CD8-positive, alpha-beta memory T cell (primary cell): ENCODE measurements around the gene TEPSIN. TPM values are rescaled to one million over a fixed set of nuclear protein-coding genes. Genes with fewer than 3 reads are reported as not detected.
A peak's percentile ranks its signal among the peaks of the same experiment; 100 is the strongest.

Experiments
- CTCF ChIA-PET: fragments of 350-600 bp; sonication (Branson Sonifier 250); formaldehyde crosslinking; loops from one replicate; lab custom pipeline; 2021; ENCODE audit warnings: antibody characterized with exemption; lab: Charles Lee
- POLR2A ChIA-PET: fragments of 350-600 bp; sonication (Branson Sonifier 250); formaldehyde crosslinking; loops from one replicate; lab custom pipeline; 2021; ENCODE audit warnings: antibody characterized with exemption; lab: Charles Lee
- DNase-seq, 5 donors: peaks; one replicate each; pipeline versions ENCODE4 v3.0.0 to v3.0.0-alpha.2; 2020 to 2022; ENCODE audit warnings: mixed read lengths in 1 of 5
- H3K27ac ChIP-seq: one replicate; pipeline ENCODE4 v1.7.0; 2013; ENCODE audit warnings: low read depth, mild to moderate bottlenecking, low read length, moderate library complexity
- H3K27me3 ChIP-seq: 2 replicates; pipeline ENCODE4 v1.7.0; 2013; ENCODE audit warnings: low read length, mild to moderate bottlenecking; ENCODE audit not compliant: insufficient read depth, poor library complexity, severe bottlenecking
- H3K36me3 ChIP-seq: 2 replicates; pipeline ENCODE4 v1.7.0; 2013; ENCODE audit warnings: mild to moderate bottlenecking, low read length, moderate library complexity; ENCODE audit not compliant: insufficient read depth
- H3K4me1 ChIP-seq: 2 replicates; pipeline ENCODE4 v1.7.0; 2013; ENCODE audit warnings: mild to moderate bottlenecking, low read length, moderate library complexity; ENCODE audit not compliant: insufficient read depth
- H3K4me3 ChIP-seq: 2 replicates; pipeline ENCODE4 v1.7.0; 2013; ENCODE audit warnings: mild to moderate bottlenecking, low read length
- H3K9me3 ChIP-seq: 2 replicates; pipeline ENCODE4 v1.7.0; 2013; ENCODE audit warnings: mild to moderate bottlenecking, low read length
- H3K27ac Mint-ChIP-seq, 8 donors: one replicate each; pipeline ENCODE4 v1.8.0; 2020 to 2021; ENCODE audit warnings: mixed read lengths in 8 of 8, mild to moderate bottlenecking in 6 of 8, inconsistent platforms in 3 of 8, moderate library complexity in 3 of 8
- H3K27me3 Mint-ChIP-seq, 2 donors: one replicate each; pipeline ENCODE4 v1.8.0; 2020 to 2021; ENCODE audit warnings: mixed read lengths in 2 of 2, mild to moderate bottlenecking in 1 of 2, moderate library complexity in 1 of 2
- H3K36me3 Mint-ChIP-seq, 3 donors: one replicate each; pipeline ENCODE4 v1.8.0; 2020 to 2021; ENCODE audit warnings: mixed read lengths in 3 of 3, inconsistent platforms in 1 of 3, mild to moderate bottlenecking in 1 of 3
- H3K4me1 Mint-ChIP-seq, 3 donors: one replicate each; pipeline ENCODE4 v1.8.0; 2020 to 2021; ENCODE audit warnings: mixed read lengths in 3 of 3, inconsistent platforms in 1 of 3, mild to moderate bottlenecking in 1 of 3
- H3K4me3 Mint-ChIP-seq, 7 donors: one replicate each; pipeline ENCODE4 v1.8.0; 2020 to 2021; ENCODE audit warnings: mixed read lengths in 7 of 7, mild to moderate bottlenecking in 6 of 7, moderate library complexity in 4 of 7, inconsistent platforms in 2 of 7
- H3K9me3 Mint-ChIP-seq, 5 donors: one replicate each; pipeline ENCODE4 v1.8.0; 2020 to 2022; ENCODE audit warnings: mixed read lengths in 5 of 5, mild to moderate bottlenecking in 3 of 5, moderate library complexity in 2 of 5, inconsistent platforms in 1 of 5
- polyA plus RNA-seq: library from polyadenylated mRNA; unstranded; fragments of 300-500 nt; fragmentation: Illumina TruSeq; gene quantifications from one replicate; pipeline ENCODE4 v1.2.3, GENCODE V29; 2021
- total RNA-seq, 2 experiments: library from RNA; stranded (reverse); gene quantifications; one replicate each; pipeline ENCODE4 v1.2.3, GENCODE V29; 2021

Gene TEPSIN
- total and polyA plus RNA-seq, 3 experiments from 2014 or later = 6.2 to 44.2 (median 41.2) TPM

- H3K27ac Mint-ChIP-seq = no peak overlapping the region
- no peak for DNase-seq
- Histone ChIP-seq H3K27me3 (no peaks in the 10 kb centered on the region), H3K9me3 (no peaks in the 10 kb centered on the region), H3K36me3 (peaks cover 25% of the 10 kb centered on the region), H3K27ac (no peak overlapping the region), H3K4me1 (no peaks in the 10 kb centered on the region), H3K4me3 (no peak overlapping the region)
- peaks cover 0 to 4% (median 3%) of the 10 kb centered on the region in 3 donors for H3K4me1 Mint-ChIP-seq
- CTCF ChIA-PET = no interaction called here
- no peak overlapping the region for H3K4me3 Mint-ChIP-seq
- POLR2A ChIA-PET = no interaction called here
- peaks cover 0 to 86% (median 12%) of the 10 kb centered on the region in 3 donors for H3K36me3 Mint-ChIP-seq
- H3K9me3 Mint-ChIP-seq = no peaks in the 10 kb centered on the region
- no peaks in the 10 kb centered on the region for H3K27me3 Mint-ChIP-seq
Observed at GRCh38 chr17:81276781-81277180, 37.9 kb upstream of the TEPSIN start.

- no peak overlapping the region for H3K27ac Mint-ChIP-seq
- no peak overlapping the region for H3K4me3 Mint-ChIP-seq
- no peak for DNase-seq
- peaks cover 23% of the 10 kb centered on the region for H3K36me3 ChIP-seq
- no peaks in the 10 kb centered on the region for H3K27me3 ChIP-seq
- ChIA-PET POLR2A (no interaction called here), CTCF (no interaction called here)
- peaks cover 0 to 88% (median 11%) of the 10 kb centered on the region in 3 donors for H3K36me3 Mint-ChIP-seq
- H3K9me3 ChIP-seq = no peaks in the 10 kb centered on the region
- no peaks in the 10 kb centered on the region for H3K27me3 Mint-ChIP-seq
- no peaks in the 10 kb centered on the region for H3K9me3 Mint-ChIP-seq
- no peak overlapping the region for H3K4me3 ChIP-seq
- no peak overlapping the region for H3K27ac ChIP-seq
- H3K4me1 ChIP-seq = no peaks in the 10 kb centered on the region
- peaks cover 0 to 4% (median 0%) of the 10 kb centered on the region in 3 donors for H3K4me1 Mint-ChIP-seq
Observed at GRCh38 chr17:81274471-81274855, 35.6 kb upstream of the TEPSIN start.

GRCh38 chr17:81273698-81274470 is 35.0 kb upstream of the TEPSIN start:
- no peaks in the 10 kb centered on the region for H3K9me3 Mint-ChIP-seq
- ChIA-PET POLR2A (no interaction called here), CTCF (no interaction called here)
- no peak overlapping the region for H3K27ac Mint-ChIP-seq
- no peaks in the 10 kb centered on the region for H3K4me1 ChIP-seq
- H3K4me3 Mint-ChIP-seq = no peak overlapping the region
- DNase-seq = no peak
- H3K4me1 Mint-ChIP-seq = peaks cover 0 to 4% (median 0%) of the 10 kb centered on the region in 3 donors
- H3K4me3 ChIP-seq = no peak overlapping the region
- no peaks in the 10 kb centered on the region for H3K27me3 Mint-ChIP-seq
- peaks cover 17% of the 10 kb centered on the region for H3K36me3 ChIP-seq
- H3K9me3 ChIP-seq = no peaks in the 10 kb centered on the region
- H3K27ac ChIP-seq = no peak overlapping the region
- peaks cover 0 to 88% (median 16%) of the 10 kb centered on the region in 3 donors for H3K36me3 Mint-ChIP-seq
- H3K27me3 ChIP-seq = no peaks in the 10 kb centered on the region

- H3K4me1 ChIP-seq = no peaks in the 10 kb centered on the region
- Mint-ChIP-seq H3K4me3 (no peak overlapping the region), H3K36me3 (peaks cover 5 to 89% (median 21%) of the 10 kb centered on the region in 3 donors), H3K4me1 (peaks cover under 1 to 4% (median 3%) of the 10 kb centered on the region in 3 donors), H3K9me3 (no peaks in the 10 kb centered on the region), H3K27me3 (no peaks in the 10 kb centered on the region), H3K27ac (peak overlapping the region in 2 of 8 donors; percentile 15 to 64)
- DNase-seq = no peak
- ChIA-PET CTCF (no interaction called here), POLR2A (no interaction called here)
- H3K9me3 ChIP-seq = no peaks in the 10 kb centered on the region
- no peak overlapping the region for H3K27ac ChIP-seq
- no peak overlapping the region for H3K4me3 ChIP-seq
- peaks cover 17% of the 10 kb centered on the region for H3K36me3 ChIP-seq
- no peaks in the 10 kb centered on the region for H3K27me3 ChIP-seq
Observed at GRCh38 chr17:81272616-81273015, 33.8 kb upstream of the TEPSIN start.

GRCh38 chr17:81271226-81271625 is 32.4 kb upstream of the TEPSIN start:
- H3K9me3 ChIP-seq = no peaks in the 10 kb centered on the region
- H3K4me1 Mint-ChIP-seq = peaks cover 2 to 4% (median 3%) of the 10 kb centered on the region in 3 donors
- H3K27ac ChIP-seq = no peak overlapping the region
- DNase-seq = no peak
- H3K27me3 Mint-ChIP-seq = no peaks in the 10 kb centered on the region
- H3K4me3 Mint-ChIP-seq = no peak overlapping the region
- H3K27me3 ChIP-seq = no peaks in the 10 kb centered on the region
- POLR2A ChIA-PET = interaction anchor here (0.6 kb wide), 1 partner anchor 293 kb away, joined by 4 read pairs; no protein-coding TSS in a partner anchor
- peak overlapping the region in 1 of 8 donors; percentile 85 for H3K27ac Mint-ChIP-seq
- H3K36me3 Mint-ChIP-seq = peaks cover 5 to 86% (median 21%) of the 10 kb centered on the region in 3 donors
- H3K4me3 ChIP-seq = no peak overlapping the region
- H3K36me3 ChIP-seq = peaks cover 17% of the 10 kb centered on the region
- no peaks in the 10 kb centered on the region for H3K9me3 Mint-ChIP-seq
- no peaks in the 10 kb centered on the region for H3K4me1 ChIP-seq
- CTCF ChIA-PET = no interaction called here

GRCh38 chr17:81270279-81270678 is 31.4 kb upstream of the TEPSIN start:
- DNase-seq = no peak
- peaks cover 5 to 87% (median 20%) of the 10 kb centered on the region in 3 donors for H3K36me3 Mint-ChIP-seq
- no peaks in the 10 kb centered on the region for H3K27me3 Mint-ChIP-seq
- peak overlapping the region in 1 of 8 donors; percentile 78 for H3K27ac Mint-ChIP-seq
- Histone ChIP-seq H3K27me3 (no peaks in the 10 kb centered on the region), H3K36me3 (peaks cover 12% of the 10 kb centered on the region), H3K4me1 (no peaks in the 10 kb centered on the region), H3K4me3 (no peak overlapping the region), H3K27ac (no peak overlapping the region), H3K9me3 (no peaks in the 10 kb centered on the region)
- no peaks in the 10 kb centered on the region for H3K9me3 Mint-ChIP-seq
- H3K4me3 Mint-ChIP-seq = no peak overlapping the region
- ChIA-PET CTCF (no interaction called here), POLR2A (no interaction called here)
- peaks cover 2 to 4% (median 3%) of the 10 kb centered on the region in 3 donors for H3K4me1 Mint-ChIP-seq

GRCh38 chr17:81267390-81268067 is 28.7 kb upstream of the TEPSIN start:
- no peaks in the 10 kb centered on the region for H3K9me3 ChIP-seq
- H3K4me1 ChIP-seq = no peaks in the 10 kb centered on the region
- Mint-ChIP-seq H3K4me3 (no peak overlapping the region), H3K27ac (peak overlapping the region in 4 of 8 donors; percentile 20 to 67 (median 36)), H3K9me3 (no peaks in the 10 kb centered on the region), H3K27me3 (no peaks in the 10 kb centered on the region), H3K36me3 (peaks cover 5 to 85% (median 14%) of the 10 kb centered on the region in 3 donors), H3K4me1 (peaks cover 0 to 3% (median 2%) of the 10 kb centered on the region in 3 donors)
- no peak overlapping the region for H3K27ac ChIP-seq
- H3K4me3 ChIP-seq = no peak overlapping the region
- CTCF ChIA-PET = no interaction called here
- H3K27me3 ChIP-seq = no peaks in the 10 kb centered on the region
- POLR2A ChIA-PET = no interaction called here
- H3K36me3 ChIP-seq = peaks cover 2% of the 10 kb centered on the region
- no peak for DNase-seq

GRCh38 chr17:81265576-81265975 is 26.7 kb upstream of the TEPSIN start:
- ChIA-PET POLR2A (interaction anchor here (1.0 kb wide), 1 partner anchor 30 kb away, joined by 3 read pairs; the partner anchor contains the start of gene SLC38A10), CTCF (no interaction called here)
- Mint-ChIP-seq H3K27ac (peak overlapping the region in 2 of 8 donors; percentile 46 to 79), H3K9me3 (no peaks in the 10 kb centered on the region), H3K27me3 (no peaks in the 10 kb centered on the region), H3K36me3 (peaks cover 5 to 85% (median 14%) of the 10 kb centered on the region in 3 donors), H3K4me1 (peaks cover 0 to 3% (median 2%) of the 10 kb centered on the region in 3 donors), H3K4me3 (no peak overlapping the region)
- Histone ChIP-seq H3K4me3 (no peak overlapping the region), H3K9me3 (no peaks in the 10 kb centered on the region), H3K36me3 (no peaks in the 10 kb centered on the region), H3K27me3 (no peaks in the 10 kb centered on the region), H3K4me1 (no peaks in the 10 kb centered on the region), H3K27ac (no peak overlapping the region)
- no peak for DNase-seq
